GM12878 (cell line): Measurements from ENCODE around the gene CASS4.

Experiments used
- CTCF ChIP-seq, 3 experiments: IDR thresholded peaks in 2 of 3; conservative IDR thresholded peaks in 1 of 3; 2 replicates each; pipeline ENCODE4 v1.5.1; 2011; ENCODE audit warnings: low read depth in 3 of 3, low read length in 3 of 3, mild to moderate bottlenecking in 3 of 3, control low read depth in 2 of 3, moderate library complexity in 2 of 3, inconsistent platforms in 1 of 3, mixed read lengths in 1 of 3; ENCODE audit not compliant: control insufficient read depth in 2 of 3, insufficient read depth in 1 of 3; ENCODE audit errors: extremely low read depth in 1 of 3
- HSF1 ChIP-seq: fragments of 150-350 bp; IDR thresholded peaks from 2 replicates; pipeline ENCODE4 v1.6.1; 2014; ENCODE audit warnings: mild to moderate bottlenecking, low read depth, low read length
- IRF3 ChIP-seq: fragments of 450-650 bp; IDR thresholded peaks from 2 replicates; pipeline ENCODE4 v1.6.1; 2014; ENCODE audit warnings: mild to moderate bottlenecking
- JUNB ChIP-seq: IDR thresholded peaks from 2 replicates; pipeline ENCODE4 v1.6.1; 2016; ENCODE audit warnings: antibody characterized with exemption, mild to moderate bottlenecking
- MLLT1 ChIP-seq: fragments of 450-650 bp; IDR thresholded peaks from 2 replicates; pipeline ENCODE4 v1.6.1; 2016; ENCODE audit warnings: mild to moderate bottlenecking
- NFIC ChIP-seq: IDR thresholded peaks from 2 replicates; pipeline ENCODE4 v1.6.1; 2012; ENCODE audit warnings: low read depth, mild to moderate bottlenecking, inconsistent platforms, low read length, moderate library complexity
- POLR2AphosphoS2 ChIP-seq: IDR thresholded peaks from 2 replicates; pipeline ENCODE4 v1.6.1; 2011; ENCODE audit warnings: low read depth, mild to moderate bottlenecking, low read length, improper control_type of control experiment, moderate library complexity
- POLR2AphosphoS5 ChIP-seq: IDR thresholded peaks from 2 replicates; pipeline ENCODE4 v1.6.1; 2011; ENCODE audit warnings: mild to moderate bottlenecking, low read length, inconsistent platforms
- SP1 ChIP-seq: IDR thresholded peaks from one replicate; pipeline ENCODE4 v1.6.1; 2011; ENCODE audit warnings: low read depth, low read length
- SPI1 ChIP-seq: IDR thresholded peaks from 2 replicates; pipeline ENCODE4 v1.6.1; 2011; ENCODE audit warnings: low read depth, mild to moderate bottlenecking, low read length, moderate library complexity, borderline replicate concordance; ENCODE audit not compliant: insufficient read depth
- TAF1 ChIP-seq: IDR thresholded peaks from 2 replicates; pipeline ENCODE4 v1.6.1; 2011; ENCODE audit warnings: mild to moderate bottlenecking, low read depth, low read length, borderline replicate concordance

GRCh38 chr20:56430957-56431356 lies 18.9 kb downstream of the CASS4 start:
- TF ChIP-seq SPI1 (no peak), CTCF (IDR thresholded peaks at IDR 0.05 in 2 of 3, conservative IDR thresholded peaks at IDR 0.05 in 1 of 3; ENCODE audit: control insufficient read depth in 2 of 3, extremely low read depth in 1 of 3, insufficient read depth in 1 of 3, low read depth in 3 of 3, low read length in 3 of 3) (no peak), POLR2AphosphoS5 (no peak), HSF1 (no peak), JUNB (no peak), IRF3 (no peak), TAF1 (no peak), NFIC (no peak), SP1 (no peak), POLR2AphosphoS2 (no peak), MLLT1 (no peak)
